Activated B cell treated with CpG ODN at 0.5 μM for 24 hours (primary cell): ENCODE results near the gene LCLAT1. TPM values are rescaled to one million over a fixed set of nuclear protein-coding genes. Genes with fewer than 3 reads are reported as not detected.

Source experiments
- ATAC-seq: fragments of 200-7000 bp; cut with Tn5 transposase; one replicate; pipeline ENCODE4 v1.10.0; 2021; ENCODE audit warnings: low read depth, mild to moderate bottlenecking, moderate library complexity
- CTCF ChIA-PET: fragments of 350-600 bp; sonication (Branson Sonifier 250); formaldehyde crosslinking; loops from one replicate; lab custom pipeline; 2021; ENCODE audit warnings: antibody characterized with exemption; lab: Charles Lee
- POLR2A ChIA-PET: fragments of 350-600 bp; sonication (Branson Sonifier 250); formaldehyde crosslinking; loops from one replicate; lab custom pipeline; 2021; ENCODE audit warnings: antibody characterized with exemption; lab: Charles Lee
- DNase-seq: peaks from one replicate; pipeline ENCODE4 v3.0.0; 2022
- H3K27ac Mint-ChIP-seq: one replicate; pipeline ENCODE4 v1.8.0; 2020; ENCODE audit warnings: mixed read lengths
- H3K27me3 Mint-ChIP-seq: one replicate; pipeline ENCODE4 v1.8.0; 2021; ENCODE audit warnings: mixed read lengths
- H3K36me3 Mint-ChIP-seq: one replicate; pipeline ENCODE4 v1.8.0; 2021; ENCODE audit warnings: low read depth, mixed read lengths
- H3K4me1 Mint-ChIP-seq: one replicate; pipeline ENCODE4 v1.8.0; 2021; ENCODE audit warnings: mixed read lengths
- H3K4me3 Mint-ChIP-seq: one replicate; pipeline ENCODE4 v1.8.0; 2020; ENCODE audit warnings: mild to moderate bottlenecking, mixed read lengths
- H3K9me3 Mint-ChIP-seq: one replicate; pipeline ENCODE4 v1.8.0; 2020; ENCODE audit warnings: mixed read lengths
- intact Hi-C: fragments of 100-400 bp; cut with micrococcal nuclease; formaldehyde crosslinking; loops from one replicate; pipeline ENCODE4 v1.15.1; 2024
- total RNA-seq: library from RNA; stranded (reverse); gene quantifications from 2 replicates; pipeline ENCODE4 v1.2.3, GENCODE V29; 2022
- TF ChIP-seq, protein P1 (sequence below): fragments of 200-600 bp; IDR thresholded peaks from one replicate; pipeline ENCODE4 v1.8.0; 2022; ENCODE audit warnings: antibody characterized with exemption, mild to moderate bottlenecking

The LCLAT1 gene
- total RNA-seq, 1 donor from 2014 or later, result 25.9 TPM

DNA sequence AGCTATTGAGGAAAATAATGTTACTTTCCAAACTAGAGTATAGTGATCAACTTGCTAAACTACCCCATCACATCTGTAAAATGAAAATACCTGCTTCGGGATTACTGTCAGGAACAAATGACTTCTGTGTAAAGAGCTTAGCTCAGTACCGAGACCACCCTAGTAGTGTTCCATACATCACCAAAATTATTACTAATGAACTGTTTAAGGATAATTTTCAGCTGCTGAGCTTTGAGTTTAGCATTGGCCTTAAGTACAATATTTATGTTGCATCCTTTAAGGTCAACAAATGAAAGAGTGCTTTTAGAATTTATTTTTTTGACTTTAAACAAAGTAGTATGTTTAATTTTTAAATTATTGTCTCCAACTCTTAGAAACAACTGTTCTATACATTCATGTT, 144.1 kb downstream of the LCLAT1 start:
- DNase-seq (no peak), ATAC-seq (no peak)
- TF ChIP-seq, protein P1, sequence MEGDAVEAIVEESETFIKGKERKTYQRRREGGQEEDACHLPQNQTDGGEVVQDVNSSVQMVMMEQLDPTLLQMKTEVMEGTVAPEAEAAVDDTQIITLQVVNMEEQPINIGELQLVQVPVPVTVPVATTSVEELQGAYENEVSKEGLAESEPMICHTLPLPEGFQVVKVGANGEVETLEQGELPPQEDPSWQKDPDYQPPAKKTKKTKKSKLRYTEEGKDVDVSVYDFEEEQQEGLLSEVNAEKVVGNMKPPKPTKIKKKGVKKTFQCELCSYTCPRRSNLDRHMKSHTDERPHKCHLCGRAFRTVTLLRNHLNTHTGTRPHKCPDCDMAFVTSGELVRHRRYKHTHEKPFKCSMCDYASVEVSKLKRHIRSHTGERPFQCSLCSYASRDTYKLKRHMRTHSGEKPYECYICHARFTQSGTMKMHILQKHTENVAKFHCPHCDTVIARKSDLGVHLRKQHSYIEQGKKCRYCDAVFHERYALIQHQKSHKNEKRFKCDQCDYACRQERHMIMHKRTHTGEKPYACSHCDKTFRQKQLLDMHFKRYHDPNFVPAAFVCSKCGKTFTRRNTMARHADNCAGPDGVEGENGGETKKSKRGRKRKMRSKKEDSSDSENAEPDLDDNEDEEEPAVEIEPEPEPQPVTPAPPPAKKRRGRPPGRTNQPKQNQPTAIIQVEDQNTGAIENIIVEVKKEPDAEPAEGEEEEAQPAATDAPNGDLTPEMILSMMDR, result no peak
- Mint-ChIP-seq H3K36me3 (peaks cover 25% of the 10 kb centered on the region), H3K27ac (no peak overlapping the region), H3K27me3 (no peaks in the 10 kb centered on the region), H3K4me1 (peaks cover 27% of the 10 kb centered on the region), H3K9me3 (peaks cover 2% of the 10 kb centered on the region), H3K4me3 (no peak overlapping the region)
- CTCF ChIA-PET, result no interaction called here
- intact Hi-C loops, result no loop called here
- POLR2A ChIA-PET, result no interaction called here

DNA sequence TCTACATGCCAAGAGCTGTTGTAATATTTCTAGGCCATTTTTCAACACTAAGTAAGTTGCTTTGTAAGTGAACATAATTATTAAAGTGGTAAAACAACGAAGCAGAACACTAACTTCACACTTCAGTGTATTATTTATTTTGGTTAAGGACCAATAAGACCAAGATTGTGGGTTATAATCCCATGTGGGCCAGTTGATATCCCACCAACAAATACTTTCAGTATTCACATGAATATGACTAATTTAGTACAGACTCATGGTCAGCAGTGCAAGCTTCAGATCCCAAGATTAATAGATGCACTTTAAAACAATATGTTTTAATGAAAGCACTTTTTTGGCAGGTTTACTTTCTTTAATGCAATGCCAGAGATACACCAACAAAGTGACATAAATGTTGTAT, 154.3 kb downstream of the LCLAT1 start:
- CTCF ChIA-PET, result no interaction called here
- Mint-ChIP-seq H3K36me3 (peaks cover 34% of the 10 kb centered on the region), H3K4me1 (peaks cover under 1% of the 10 kb centered on the region), H3K4me3 (no peak overlapping the region), H3K9me3 (peaks cover 14% of the 10 kb centered on the region), H3K27me3 (no peaks in the 10 kb centered on the region), H3K27ac (no peak overlapping the region)
- no peak for DNase-seq
- ATAC-seq, result no peak
- POLR2A ChIA-PET, result no interaction called here
- intact Hi-C loops, result no loop called here
- TF ChIP-seq, protein P1, result no peak

DNA sequence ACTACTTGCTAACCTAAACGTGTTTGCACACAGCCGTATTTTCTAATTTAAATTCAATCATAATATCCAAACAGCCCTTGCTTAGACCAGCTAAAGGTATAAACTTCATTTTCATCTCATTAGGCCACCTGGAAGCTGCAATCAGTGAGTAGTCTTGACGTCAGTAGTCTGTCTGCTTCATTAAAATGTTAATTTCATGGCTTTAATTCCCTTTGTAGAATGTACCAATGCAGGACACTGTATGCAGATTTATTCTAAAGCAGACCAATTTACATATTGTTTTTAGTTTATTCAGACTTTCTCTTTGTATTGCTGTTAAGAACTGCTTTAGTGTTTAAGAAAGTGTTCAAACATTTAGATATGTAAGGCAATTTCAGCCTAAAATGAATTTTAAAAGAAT, 158.2 kb downstream of the LCLAT1 start:
- Mint-ChIP-seq H3K27ac (no peak overlapping the region), H3K4me3 (no peak overlapping the region), H3K27me3 (no peaks in the 10 kb centered on the region), H3K36me3 (peaks cover 23% of the 10 kb centered on the region), H3K4me1 (peaks cover 10% of the 10 kb centered on the region), H3K9me3 (peaks cover 3% of the 10 kb centered on the region)
- intact Hi-C loops, result no loop called here
- POLR2A ChIA-PET, result no interaction called here
- DNase-seq (no peak), ATAC-seq (no peak)
- CTCF ChIA-PET, result no interaction called here
- TF ChIP-seq, protein P1, result no peak

DNA sequence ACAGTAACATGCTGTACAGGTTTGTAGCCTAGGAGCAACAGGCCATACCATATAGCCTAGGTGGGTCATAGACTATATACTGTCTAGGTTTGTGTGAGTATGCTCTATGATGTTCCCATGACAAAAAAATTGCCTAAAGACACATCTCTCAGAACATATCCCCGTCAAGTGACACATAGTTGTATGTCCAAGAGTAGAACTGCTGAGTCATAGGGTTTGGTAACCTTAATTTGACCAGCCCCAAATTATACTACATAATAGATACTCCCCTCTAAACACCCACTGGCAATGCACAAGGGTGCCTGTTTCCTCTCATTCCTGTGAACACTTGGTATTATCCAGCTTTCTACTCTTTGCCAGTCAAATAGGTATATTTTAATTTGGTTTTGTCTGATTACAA, 161.6 kb downstream of the LCLAT1 start:
- no peak for DNase-seq
- Mint-ChIP-seq H3K4me1 (peaks cover 29% of the 10 kb centered on the region), H3K27me3 (no peaks in the 10 kb centered on the region), H3K36me3 (peaks cover 15% of the 10 kb centered on the region), H3K4me3 (no peak overlapping the region), H3K27ac (no peak overlapping the region), H3K9me3 (peaks cover 2% of the 10 kb centered on the region)
- intact Hi-C loops, result no loop called here
- ChIA-PET POLR2A (no interaction called here), CTCF (interaction anchor here (1.0 kb wide), 1 partner anchor 400 kb away, joined by 3 read pairs; no protein-coding TSS in a partner anchor)
- no peak for ATAC-seq
- TF ChIP-seq, protein P1, result no peak

DNA sequence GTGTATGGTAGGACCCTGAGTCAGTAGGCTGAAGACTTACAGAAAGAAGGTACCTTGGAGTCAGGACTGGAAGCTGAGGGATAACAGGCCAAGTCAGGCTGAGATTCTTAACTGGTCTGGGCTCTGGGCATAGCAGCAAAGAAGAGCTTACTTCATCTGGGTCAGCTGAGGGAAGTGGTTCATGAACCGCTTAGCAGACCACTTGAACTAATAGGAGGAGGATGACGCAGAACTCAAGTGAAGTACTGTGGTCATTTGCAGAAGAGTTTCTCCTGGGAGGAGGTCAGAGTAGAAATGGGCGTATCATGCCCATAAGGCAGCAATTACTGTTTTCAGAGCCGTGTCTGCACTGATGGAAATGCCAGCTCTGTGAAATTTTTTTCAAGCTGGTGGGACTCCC, 164.5 kb downstream of the LCLAT1 start:
- CTCF ChIA-PET, result interaction anchor here (1.9 kb wide), 1 partner anchor 100 kb away, joined by 4 read pairs; no protein-coding TSS in a partner anchor

More for the DNA sequence above, 164.5 kb downstream of the LCLAT1 start:
- TF ChIP-seq, protein P1, result no peak
- intact Hi-C loops, result no loop called here
- H3K27me3 Mint-ChIP-seq, result no peaks in the 10 kb centered on the region
- ATAC-seq (no peak), DNase-seq (no peak)
- POLR2A ChIA-PET, result interaction anchor here (0.5 kb wide), 1 partner anchor 286 kb away, joined by 3 read pairs; no protein-coding TSS in a partner anchor
- no peaks in the 10 kb centered on the region for H3K9me3 Mint-ChIP-seq
- H3K27ac Mint-ChIP-seq, result no peak overlapping the region
- H3K4me1 Mint-ChIP-seq, result peaks cover 29% of the 10 kb centered on the region
- no peak overlapping the region for H3K4me3 Mint-ChIP-seq
- peaks cover 20% of the 10 kb centered on the region for H3K36me3 Mint-ChIP-seq
